ENCODE measurements around the gene FOXR1. TPM values are rescaled to one million over a fixed set of nuclear protein-coding genes. Genes with fewer than 3 reads are reported as not detected.
"Not testable (repeated sequence)": the region's sequence is repeated elsewhere in the genome, so short reads cannot be mapped to it uniquely, and the experiment has no call there.

The FOXR1 gene
- total RNA-seq, 1 donor from 2014 or later: not detected

DNA sequence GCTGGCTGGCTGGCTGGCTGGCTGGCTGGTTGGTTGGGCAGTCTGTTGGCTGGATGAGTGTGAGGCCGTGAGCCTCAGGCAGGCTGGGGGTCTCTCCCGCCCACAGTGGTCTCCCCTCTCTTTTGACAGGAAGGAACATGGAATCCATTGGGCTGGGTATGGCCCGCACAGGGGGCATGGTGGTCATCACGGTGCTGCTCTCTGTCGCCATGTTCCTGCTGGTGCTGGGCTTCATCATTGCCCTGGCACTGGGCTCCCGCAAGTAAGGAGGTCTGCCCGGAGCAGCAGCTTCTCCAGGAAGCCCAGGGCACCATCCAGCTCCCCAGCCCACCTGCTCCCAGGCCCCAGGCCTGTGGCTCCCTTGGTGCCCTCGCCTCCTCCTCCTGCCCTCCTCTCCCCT lies 13.6 kb upstream of the FOXR1 start:
- Mint-ChIP-seq H3K9me3 (no peaks in the 10 kb centered on the region), H3K4me1 (peaks cover 3% of the 10 kb centered on the region), H3K27me3 (peaks cover 21% of the 10 kb centered on the region), H3K4me3 (no peak overlapping the region), H3K36me3 (ENCODE audit: low read depth) (no peaks in the 10 kb centered on the region), H3K27ac (no peak overlapping the region)
- CTCF ChIA-PET: interaction anchor here (1.3 to 2.9 kb wide), 7 partner anchors 28 to 268 kb away, joined by 3 to 16 read pairs (median 5); no protein-coding TSS in a partner anchor
- POLR2A ChIA-PET: interaction anchor here (2.3 kb wide), 1 partner anchor 268 kb away, joined by 10 read pairs; no protein-coding TSS in a partner anchor
- ATAC-seq (ENCODE audit: low read depth) (no peak), DNase-seq (no peak)
- TF ChIP-seq, protein P1, sequence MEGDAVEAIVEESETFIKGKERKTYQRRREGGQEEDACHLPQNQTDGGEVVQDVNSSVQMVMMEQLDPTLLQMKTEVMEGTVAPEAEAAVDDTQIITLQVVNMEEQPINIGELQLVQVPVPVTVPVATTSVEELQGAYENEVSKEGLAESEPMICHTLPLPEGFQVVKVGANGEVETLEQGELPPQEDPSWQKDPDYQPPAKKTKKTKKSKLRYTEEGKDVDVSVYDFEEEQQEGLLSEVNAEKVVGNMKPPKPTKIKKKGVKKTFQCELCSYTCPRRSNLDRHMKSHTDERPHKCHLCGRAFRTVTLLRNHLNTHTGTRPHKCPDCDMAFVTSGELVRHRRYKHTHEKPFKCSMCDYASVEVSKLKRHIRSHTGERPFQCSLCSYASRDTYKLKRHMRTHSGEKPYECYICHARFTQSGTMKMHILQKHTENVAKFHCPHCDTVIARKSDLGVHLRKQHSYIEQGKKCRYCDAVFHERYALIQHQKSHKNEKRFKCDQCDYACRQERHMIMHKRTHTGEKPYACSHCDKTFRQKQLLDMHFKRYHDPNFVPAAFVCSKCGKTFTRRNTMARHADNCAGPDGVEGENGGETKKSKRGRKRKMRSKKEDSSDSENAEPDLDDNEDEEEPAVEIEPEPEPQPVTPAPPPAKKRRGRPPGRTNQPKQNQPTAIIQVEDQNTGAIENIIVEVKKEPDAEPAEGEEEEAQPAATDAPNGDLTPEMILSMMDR (IDR thresholded peaks at IDR 0.05): no peak
- intact Hi-C loops (cut with micrococcal nuclease): no loop called here

DNA sequence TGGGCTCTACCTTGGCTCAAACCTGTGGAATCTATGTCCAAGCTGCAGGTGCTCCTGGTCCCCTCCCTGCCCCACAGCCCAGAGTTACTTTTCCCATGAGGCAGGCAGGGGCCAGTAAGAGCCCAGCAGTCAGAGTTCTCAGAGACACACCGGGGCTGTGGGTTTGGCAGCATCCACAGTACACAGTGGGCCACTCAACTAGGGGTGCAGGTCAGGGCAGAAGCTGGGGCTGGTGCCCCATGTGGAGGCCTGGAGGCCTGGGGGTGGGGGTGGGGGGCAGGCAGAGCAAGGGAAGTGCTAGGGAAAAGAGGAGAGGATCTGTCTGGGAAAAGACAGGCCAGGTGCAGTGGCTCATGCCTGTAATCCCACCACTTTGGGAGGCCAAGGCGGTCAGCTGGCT lies 13.0 kb upstream of the FOXR1 start:
- Mint-ChIP-seq H3K27me3 (peaks cover 21% of the 10 kb centered on the region), H3K4me1 (peaks cover 3% of the 10 kb centered on the region), H3K27ac (no peak overlapping the region), H3K9me3 (no peaks in the 10 kb centered on the region), H3K4me3 (no peak overlapping the region), H3K36me3 (ENCODE audit: low read depth) (no peaks in the 10 kb centered on the region)
- TF ChIP-seq, protein P1 (IDR thresholded peaks at IDR 0.05): no peak
- POLR2A ChIA-PET: no interaction called here
- no peak for DNase-seq
- ATAC-seq (ENCODE audit: low read depth): no peak
- CTCF ChIA-PET: interaction anchor here (1.3 kb wide), 1 partner anchor 269 kb away, joined by 5 read pairs; no protein-coding TSS in a partner anchor
- intact Hi-C loops (cut with micrococcal nuclease): no loop called here

DNA sequence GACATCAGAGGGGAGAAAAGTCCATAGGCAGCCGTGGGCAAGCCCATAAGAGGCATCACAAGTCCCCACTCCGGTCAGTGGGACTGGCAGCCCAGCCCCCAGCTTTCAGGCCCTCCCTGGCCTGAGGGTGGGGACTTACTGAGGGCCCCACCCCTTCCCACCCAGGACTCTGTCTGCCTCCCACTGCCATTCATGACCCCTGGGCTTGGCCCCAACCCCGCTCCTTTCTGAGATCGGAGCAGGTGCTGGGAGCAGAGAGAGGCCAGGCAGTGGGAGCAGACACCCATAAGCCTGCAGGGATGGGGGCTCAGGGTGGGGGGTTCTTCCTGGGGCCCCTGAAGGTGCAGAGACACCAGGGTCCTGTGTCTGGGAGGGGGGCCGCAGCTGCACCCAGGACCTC lies 10.4 kb upstream of the FOXR1 start:
- Mint-ChIP-seq H3K27ac (no peak overlapping the region), H3K27me3 (peaks cover 13% of the 10 kb centered on the region), H3K9me3 (no peaks in the 10 kb centered on the region), H3K4me3 (no peak overlapping the region), H3K36me3 (ENCODE audit: low read depth) (no peaks in the 10 kb centered on the region), H3K4me1 (peaks cover 3% of the 10 kb centered on the region)
- CTCF ChIA-PET: no interaction called here
- POLR2A ChIA-PET: interaction anchor here (0.6 kb wide), 1 partner anchor 19 kb away, joined by 8 read pairs; no protein-coding TSS in a partner anchor
- TF ChIP-seq, protein P1 (IDR thresholded peaks at IDR 0.05): no peak
- ATAC-seq (ENCODE audit: low read depth) (no peak), DNase-seq (no peak)
- intact Hi-C loops (cut with micrococcal nuclease): no loop called here

DNA sequence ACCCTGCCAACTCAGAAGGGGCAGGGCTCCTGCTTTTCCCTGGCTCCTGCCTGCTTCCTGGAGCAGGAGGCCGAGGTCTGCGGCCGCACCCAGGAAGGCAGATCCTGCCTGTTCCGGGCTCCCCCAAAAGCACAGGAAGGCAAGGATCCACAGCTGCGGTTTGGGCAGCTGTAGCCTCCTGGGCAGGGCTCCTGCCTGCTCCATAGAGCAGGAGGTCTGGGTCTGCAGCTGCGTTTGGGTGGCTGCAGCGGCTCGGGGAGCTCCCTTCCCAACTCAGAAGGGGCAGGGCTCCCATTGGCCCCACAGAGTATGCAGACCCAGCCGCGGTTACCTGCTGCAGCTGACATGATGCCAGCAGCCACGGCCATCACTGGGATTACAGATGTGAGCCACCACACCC lies 10.0 kb upstream of the FOXR1 start:
- Mint-ChIP-seq H3K9me3 (no peaks in the 10 kb centered on the region), H3K4me3 (no peak overlapping the region), H3K36me3 (ENCODE audit: low read depth) (no peaks in the 10 kb centered on the region), H3K4me1 (no peaks in the 10 kb centered on the region), H3K27ac (no peak overlapping the region), H3K27me3 (peaks cover 9% of the 10 kb centered on the region)
- no peak for DNase-seq
- ATAC-seq (ENCODE audit: low read depth): no peak
- POLR2A ChIA-PET: interaction anchor here (0.6 kb wide), 2 partner anchors 19 to 215 kb away, joined by 3 to 8 read pairs; no protein-coding TSS in a partner anchor
- intact Hi-C loops (cut with micrococcal nuclease): no loop called here
- TF ChIP-seq, protein P1 (IDR thresholded peaks at IDR 0.05): no peak
- CTCF ChIA-PET: interaction anchor here (0.7 kb wide), 1 partner anchor 345 kb away, joined by 4 read pairs; no protein-coding TSS in a partner anchor

DNA sequence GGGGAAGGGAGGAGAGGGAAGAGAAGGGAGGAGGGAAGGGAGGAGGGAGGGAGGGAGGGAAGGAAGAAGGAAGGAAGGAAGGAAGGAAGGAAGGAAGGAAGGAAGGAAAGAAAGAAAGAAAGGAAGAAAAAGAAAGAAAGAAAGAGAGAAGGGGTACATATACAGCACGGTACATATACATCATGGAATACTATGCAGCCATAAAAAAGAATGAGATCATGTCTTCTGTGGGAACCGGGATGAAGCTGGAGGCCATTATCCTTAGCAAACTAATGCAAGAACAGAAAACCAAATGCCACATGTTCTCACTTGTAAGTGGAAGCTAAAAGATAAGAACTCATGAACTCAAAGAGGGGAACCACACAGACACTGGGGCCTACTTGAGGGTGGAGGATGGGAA lies 2.1 kb upstream of the FOXR1 start:
- H3K27ac Mint-ChIP-seq; CTCF ChIA-PET; H3K4me3 Mint-ChIP-seq; DNase-seq; H3K36me3 Mint-ChIP-seq (ENCODE audit: low read depth); H3K27me3 Mint-ChIP-seq; H3K4me1 Mint-ChIP-seq; POLR2A ChIA-PET; intact Hi-C loops (cut with micrococcal nuclease); ATAC-seq (ENCODE audit: low read depth); H3K9me3 Mint-ChIP-seq: not testable (repeated sequence)

DNA sequence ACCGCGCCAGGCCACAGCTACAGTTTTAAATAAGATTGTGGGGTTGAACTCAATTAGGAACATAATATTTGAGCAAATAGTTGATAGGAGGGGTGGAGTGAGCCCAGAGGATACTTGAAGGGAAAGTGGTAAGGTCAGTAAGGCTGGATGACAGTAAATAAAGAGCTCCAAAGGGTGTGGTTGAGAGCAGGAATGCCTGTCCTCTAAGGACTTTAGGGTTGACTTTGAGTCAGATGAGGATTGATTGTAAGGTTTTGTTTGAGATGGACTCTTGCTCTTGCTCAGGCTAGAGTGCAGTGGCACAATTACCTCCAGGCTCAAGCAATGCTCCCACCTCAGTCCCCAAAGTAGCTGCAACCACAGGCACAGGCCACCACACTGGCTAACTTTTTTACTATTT lies 2.4 kb downstream of the FOXR1 start:
- DNase-seq (no peak), ATAC-seq (ENCODE audit: low read depth) (no peak)
- H3K9me3 Mint-ChIP-seq: no peaks in the 10 kb centered on the region
- no peaks in the 10 kb centered on the region for H3K36me3 Mint-ChIP-seq (ENCODE audit: low read depth)
- intact Hi-C loops (cut with micrococcal nuclease): no loop called here
- H3K4me3 Mint-ChIP-seq: no peak overlapping the region
- ChIA-PET POLR2A (no interaction called here), CTCF (no interaction called here)
- peaks cover 31% of the 10 kb centered on the region for H3K27me3 Mint-ChIP-seq
- TF ChIP-seq, protein P1 (IDR thresholded peaks at IDR 0.05): no peak
- no peak overlapping the region for H3K27ac Mint-ChIP-seq
- no peaks in the 10 kb centered on the region for H3K4me1 Mint-ChIP-seq

Data from activated B cell treated with CpG ODN at 0.5 μM for 24 hours (primary cell).